Left ventricle myocardium inferior (tissue), 1 donor: ENCODE data around the gene DCHS1. TPM values are rescaled to one million over a fixed set of nuclear protein-coding genes. Genes with fewer than 3 reads are reported as not detected.
A peak's percentile ranks its signal among the peaks of the same experiment; 100 is the strongest.

Source experiments
- DNase-seq: peaks from one replicate; pipeline ENCODE4 v3.0.0-alpha.2; 2020
- H3K27ac ChIP-seq: fragments of 200-600 bp; replicated peaks from 2 replicates; pipeline ENCODE4 v1.8.0; 2021
- H3K27me3 ChIP-seq: fragments of 200-600 bp; 2 replicates; pipeline ENCODE4 v1.8.0; 2021; ENCODE audit warnings: low read depth
- H3K36me3 ChIP-seq: fragments of 200-600 bp; 2 replicates; pipeline ENCODE4 v1.8.0; 2021
- H3K4me1 ChIP-seq: fragments of 200-600 bp; 2 replicates; pipeline ENCODE4 v1.8.0; 2021
- H3K4me3 ChIP-seq: fragments of 200-600 bp; 2 replicates; pipeline ENCODE4 v1.8.0; 2021; ENCODE audit warnings: mild to moderate bottlenecking, moderate library complexity
- H3K9me3 ChIP-seq: fragments of 200-600 bp; replicated peaks from 2 replicates; pipeline ENCODE4 v1.8.0; 2021
- CTCF ChIP-seq: fragments of 200-600 bp; IDR thresholded peaks from 2 replicates; pipeline ENCODE4 v1.8.0; 2021; ENCODE audit warnings: antibody characterized with exemption, mild to moderate bottlenecking, borderline replicate concordance
- intact Hi-C: fragments of 100-400 bp; cut with micrococcal nuclease; formaldehyde crosslinking; loops from one replicate; pipeline ENCODE4 v1.11.0; 2022
- total RNA-seq: library from RNA; stranded (reverse); fragmentation: NEBNext Ultra II Directional; extraction: Animal tissue kit (Norgen Biotek cat#: 25700); gene quantifications from one replicate; pipeline ENCODE4 v1.2.1, GENCODE V29; 2021
- donor health status: DM: no; HTN: yes; CAD: no; lungs with severe emphysema.

The DCHS1 gene
- total RNA-seq, 1 donor from 2014 or later, result 9.5 TPM

- Histone ChIP-seq H3K4me1 (peaks cover 22% of the 10 kb centered on the region), H3K36me3 (peaks cover 67% of the 10 kb centered on the region), H3K9me3 (no peaks in the 10 kb centered on the region), H3K27me3 (no peaks in the 10 kb centered on the region), H3K27ac (no peak overlapping the region), H3K4me3 (no peak overlapping the region)
- no peak for DNase-seq
- intact Hi-C loops, result no loop called here
- no peak for TF ChIP-seq CTCF
Measured at GRCh38 chr11:6628526-6628925, 27.1 kb downstream of the DCHS1 start.

- no peak overlapping the region for H3K27ac ChIP-seq
- no peaks in the 10 kb centered on the region for H3K9me3 ChIP-seq
- intact Hi-C loops, result no loop called here
- no peak for DNase-seq
- peaks cover 66% of the 10 kb centered on the region for H3K36me3 ChIP-seq
- H3K4me1 ChIP-seq, result peaks cover 15% of the 10 kb centered on the region
- no peak overlapping the region for H3K4me3 ChIP-seq
- no peaks in the 10 kb centered on the region for H3K27me3 ChIP-seq
- no peak for TF ChIP-seq CTCF
Measured at GRCh38 chr11:6627762-6628241, 27.8 kb downstream of the DCHS1 start.

- peak; percentile 60 for DNase-seq
Measured at GRCh38 chr11:6626971-6627761, 28.4 kb downstream of the DCHS1 start.

GRCh38 chr11:6625832-6626420, 29.7 kb downstream of the DCHS1 start:
- no peak overlapping the region for H3K27ac ChIP-seq
- peaks cover 10% of the 10 kb centered on the region for H3K4me1 ChIP-seq
- DNase-seq, result no peak
- H3K9me3 ChIP-seq, result no peaks in the 10 kb centered on the region
- H3K36me3 ChIP-seq, result peaks cover 55% of the 10 kb centered on the region
- H3K27me3 ChIP-seq, result no peaks in the 10 kb centered on the region
- intact Hi-C loops, result no loop called here
- H3K4me3 ChIP-seq, result no peak overlapping the region
- TF ChIP-seq CTCF, result no peak

More at GRCh38 chr11:6626971-6627761, 28.4 kb downstream of the DCHS1 start:
- Histone ChIP-seq H3K9me3 (no peaks in the 10 kb centered on the region), H3K36me3 (peaks cover 66% of the 10 kb centered on the region), H3K27me3 (no peaks in the 10 kb centered on the region), H3K27ac (peak overlapping the region; percentile 8), H3K4me1 (peaks cover 10% of the 10 kb centered on the region), H3K4me3 (no peak overlapping the region)
- intact Hi-C loops, result no loop called here
- TF ChIP-seq CTCF, result no peak

- Histone ChIP-seq H3K4me1 (peaks cover 10% of the 10 kb centered on the region), H3K27me3 (no peaks in the 10 kb centered on the region), H3K36me3 (peaks cover 50% of the 10 kb centered on the region), H3K4me3 (no peak overlapping the region), H3K9me3 (no peaks in the 10 kb centered on the region), H3K27ac (no peak overlapping the region)
- TF ChIP-seq CTCF, result no peak
- DNase-seq, result peak; percentile 10
- intact Hi-C loops, result no loop called here
Measured at GRCh38 chr11:6625156-6625831, 30.3 kb downstream of the DCHS1 start.
